ENCODE results near the gene CEP112.
"Not testable (repeated sequence)": the region's sequence is repeated elsewhere in the genome, so short reads cannot be mapped to it uniquely, and the experiment has no call there.

Gene CEP112

DNA sequence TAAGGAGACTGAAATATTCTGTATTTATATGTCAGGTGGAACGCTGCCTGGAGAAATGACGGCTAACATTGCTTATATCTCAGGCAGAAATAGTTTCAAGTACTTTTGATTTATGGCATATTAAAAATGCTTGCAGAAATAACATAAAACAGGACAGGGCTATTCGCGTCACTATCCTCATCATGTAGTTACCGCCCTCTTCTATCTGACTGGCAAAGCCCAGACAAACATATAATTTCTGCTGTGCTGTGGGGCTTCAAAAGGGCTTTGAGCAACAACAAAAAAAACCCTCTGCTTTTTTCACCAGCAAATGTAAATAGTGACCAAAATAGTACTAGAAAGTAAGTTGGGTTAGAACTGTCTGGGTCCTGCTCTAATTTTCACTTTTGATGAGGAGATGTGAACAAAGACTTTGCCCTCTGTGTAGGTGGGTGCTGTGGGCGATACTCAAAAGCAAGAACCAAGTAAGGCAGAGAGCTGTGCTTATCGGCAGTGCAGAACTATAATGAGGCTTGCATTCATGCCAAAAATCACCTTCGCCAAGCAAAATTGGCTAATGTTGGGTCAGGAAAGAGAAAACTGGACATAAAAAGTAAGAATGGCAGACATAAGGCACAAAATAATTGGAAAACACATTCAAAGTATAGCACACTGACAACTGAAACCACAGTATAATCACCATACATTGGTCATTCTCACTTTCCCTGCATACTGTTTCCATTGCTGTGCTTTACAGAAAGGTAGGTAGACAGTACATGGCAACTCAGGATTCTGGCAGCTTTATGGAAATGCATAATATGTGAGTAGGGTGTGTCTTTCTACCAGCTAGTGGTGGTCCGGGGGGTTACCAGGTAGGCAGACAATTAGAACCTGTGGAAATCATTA, 479.3 kb downstream of the CEP112 start:
- DNase-seq, result no peak

DNA sequence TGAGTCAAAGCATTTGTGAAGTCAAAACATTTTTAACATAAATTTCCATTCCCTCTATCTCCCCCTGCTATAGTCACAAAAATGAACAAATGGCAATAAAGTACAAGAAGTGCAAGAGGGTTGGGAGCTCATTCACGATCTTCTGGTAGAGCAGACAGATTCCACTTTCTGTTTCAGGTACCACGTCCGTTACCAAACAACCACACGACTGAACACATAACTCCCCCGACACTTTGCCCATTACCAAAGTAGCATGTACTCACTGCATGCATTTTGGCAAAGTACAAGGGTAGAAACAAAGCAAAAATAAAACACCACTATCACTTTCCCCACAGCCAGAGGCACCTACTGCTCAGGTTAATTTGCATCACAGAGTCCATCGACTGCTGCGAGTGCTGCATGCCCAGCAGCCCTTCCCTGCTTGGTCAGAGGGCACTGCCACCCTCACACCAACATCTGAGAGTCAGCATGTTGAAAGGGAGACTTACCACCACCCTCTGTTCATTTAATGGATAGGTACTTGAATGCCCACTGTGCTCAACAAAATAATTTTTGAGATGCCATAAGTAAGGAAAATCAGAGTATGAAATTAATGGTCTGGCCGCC, 480.2 kb downstream of the CEP112 start:
- DNase-seq, result no peak

DNA sequence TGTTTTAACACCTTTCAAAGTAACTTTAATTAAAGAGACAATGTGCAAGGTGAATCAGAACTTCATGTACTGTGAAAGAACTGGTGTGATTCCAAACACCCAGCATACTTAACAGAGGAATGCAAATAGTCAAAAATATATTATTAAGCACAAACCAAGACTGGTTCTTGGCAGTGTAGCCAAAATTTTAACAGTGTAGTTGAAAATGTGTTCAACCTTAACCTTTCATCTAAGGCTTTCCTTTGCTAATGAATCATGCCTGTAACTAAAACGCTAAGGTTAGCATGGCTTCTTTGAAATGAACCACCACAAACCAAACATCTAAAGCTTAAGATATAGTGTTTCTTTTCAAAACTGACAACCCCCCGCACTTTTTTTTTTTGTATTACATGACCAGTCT, 484.2 kb downstream of the CEP112 start:
- no peak for DNase-seq

DNA sequence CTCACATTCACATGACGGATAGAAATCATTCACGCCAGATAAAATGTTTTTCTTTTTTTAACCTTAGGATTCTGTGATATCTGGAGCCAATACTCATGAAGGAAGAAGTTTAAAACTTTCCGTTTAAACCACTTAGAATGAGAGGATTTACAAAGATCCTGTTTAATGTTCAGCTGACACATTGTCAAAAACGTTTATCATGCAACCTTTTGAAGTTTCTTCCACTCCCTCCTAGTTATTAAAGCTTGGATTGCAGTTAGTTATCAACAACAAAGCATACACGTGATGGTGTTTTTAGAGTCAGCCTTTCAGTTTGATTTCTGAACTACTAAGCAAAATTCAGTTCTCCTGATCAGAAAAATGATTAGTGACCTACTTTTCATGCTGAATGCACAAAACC, 487.2 kb downstream of the CEP112 start:
- DNase-seq, result no peak

GRCh38 chr17:65703891-65704290, 488.0 kb downstream of the CEP112 start:
- no peak for DNase-seq

- no peak for DNase-seq
These were observed 492.5 kb downstream of the CEP112 start for GRCh38 chr17:65699459-65699858.

- no peak for DNase-seq
These were observed 493.4 kb downstream of the CEP112 start for GRCh38 chr17:65698381-65699061.

- DNase-seq, result no peak
These were observed 494.3 kb downstream of the CEP112 start for GRCh38 chr17:65697661-65698060.

- DNase-seq, result no peak
These were observed 495.1 kb downstream of the CEP112 start for GRCh38 chr17:65696739-65697394.

GRCh38 chr17:65694601-65695000, 497.3 kb downstream of the CEP112 start:
- DNase-seq, result no peak

DNA sequence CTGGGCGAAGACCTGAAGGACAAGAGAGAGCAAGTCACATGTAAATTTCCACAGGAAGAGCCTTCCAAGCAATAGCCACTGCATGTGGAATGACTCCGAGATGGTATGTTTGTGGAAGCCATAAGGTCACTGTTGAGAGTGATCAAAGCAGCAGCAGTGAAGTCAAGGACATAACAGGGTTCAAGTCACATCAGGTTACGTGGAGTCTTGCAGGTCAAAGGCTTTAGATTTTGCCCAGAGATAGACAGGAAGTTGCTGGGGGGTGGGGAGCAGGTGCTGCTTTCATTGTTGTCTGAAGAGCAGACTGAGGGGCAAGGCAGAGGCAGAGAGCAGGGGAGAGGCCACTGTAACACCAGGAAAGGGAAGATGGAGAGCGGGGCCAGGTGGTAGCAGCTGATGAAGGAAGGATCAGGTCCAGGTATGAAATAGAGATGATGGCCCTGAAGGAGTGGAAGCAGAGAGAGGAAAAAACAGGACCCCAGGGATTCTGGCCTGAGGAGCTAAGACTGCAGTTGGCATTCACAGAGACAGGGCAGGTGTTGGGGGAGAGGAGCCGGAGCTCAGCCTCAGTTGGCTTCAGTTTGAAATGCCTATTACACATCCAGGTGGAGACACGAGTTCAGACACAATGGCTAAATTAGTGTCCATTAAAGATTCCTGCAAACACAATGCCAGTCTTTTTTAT, 501.2 kb downstream of the CEP112 start:
- no peak for DNase-seq

DNA sequence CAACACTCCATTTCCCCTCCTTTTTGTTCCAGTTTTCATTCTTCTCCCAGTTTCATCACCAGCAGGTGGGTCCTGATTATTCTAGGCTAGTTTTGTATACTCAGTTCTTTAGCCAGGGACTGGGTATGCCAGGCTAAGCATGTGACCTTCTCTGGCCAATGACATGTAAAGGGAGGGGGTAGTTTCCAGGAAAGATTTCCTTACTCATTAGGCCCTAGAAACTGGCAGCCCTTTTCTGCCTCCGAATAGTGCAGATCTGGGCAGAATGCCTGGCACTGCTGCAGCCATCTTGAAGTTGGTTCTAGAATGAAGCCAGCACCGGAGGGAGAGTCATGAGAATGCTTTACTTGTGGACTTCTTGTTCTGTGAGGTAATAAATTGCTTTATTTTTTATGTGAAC, 503.6 kb downstream of the CEP112 start:
- no peak for DNase-seq

DNA sequence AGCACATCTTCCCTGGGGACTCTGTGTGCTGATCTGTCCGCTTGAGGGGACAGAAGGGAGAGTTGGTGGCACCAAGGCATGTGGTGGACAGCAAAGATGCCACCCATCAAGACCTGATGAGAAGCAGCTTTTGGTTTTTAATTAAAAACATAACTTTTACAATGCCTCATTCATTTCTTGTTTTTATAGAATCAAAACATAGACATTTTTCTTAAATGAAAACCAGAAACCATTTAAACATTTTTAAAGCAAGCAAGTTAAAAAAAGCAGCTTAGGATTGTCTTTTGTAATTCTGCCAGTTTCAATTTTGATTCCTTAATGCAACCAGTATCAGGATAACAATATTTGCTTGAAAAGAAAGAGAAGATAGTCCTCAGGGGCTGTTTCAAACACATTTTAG, 506.8 kb downstream of the CEP112 start:
- no peak for DNase-seq

DNA sequence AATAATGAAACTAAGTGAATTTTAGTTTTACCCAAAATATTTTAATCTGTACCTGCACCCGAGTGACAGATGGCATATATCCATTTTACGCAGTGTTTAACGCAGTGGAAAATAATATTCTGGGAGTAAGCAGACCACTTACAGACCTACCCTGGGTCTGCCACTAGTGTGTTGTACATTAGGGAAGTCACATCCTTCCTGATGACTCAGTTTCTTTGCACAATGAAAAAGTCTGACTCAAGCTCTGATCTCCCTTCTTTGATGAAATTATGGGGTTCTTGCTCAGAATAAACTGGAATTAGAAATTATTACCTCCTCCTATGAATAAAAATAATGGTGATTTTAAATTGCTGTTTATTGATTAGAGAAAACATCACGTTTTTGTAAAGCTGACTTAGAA, 507.3 kb downstream of the CEP112 start:
- no peak for DNase-seq

GRCh38 chr17:65683428-65683827, 508.5 kb downstream of the CEP112 start:
- DNase-seq, result no peak

- DNase-seq, result not testable (repeated sequence)
These were observed 510.2 kb downstream of the CEP112 start for GRCh38 chr17:65681763-65682162.

- no peak for DNase-seq
These were observed 512.6 kb downstream of the CEP112 start for GRCh38 chr17:65679165-65679845.

DNA sequence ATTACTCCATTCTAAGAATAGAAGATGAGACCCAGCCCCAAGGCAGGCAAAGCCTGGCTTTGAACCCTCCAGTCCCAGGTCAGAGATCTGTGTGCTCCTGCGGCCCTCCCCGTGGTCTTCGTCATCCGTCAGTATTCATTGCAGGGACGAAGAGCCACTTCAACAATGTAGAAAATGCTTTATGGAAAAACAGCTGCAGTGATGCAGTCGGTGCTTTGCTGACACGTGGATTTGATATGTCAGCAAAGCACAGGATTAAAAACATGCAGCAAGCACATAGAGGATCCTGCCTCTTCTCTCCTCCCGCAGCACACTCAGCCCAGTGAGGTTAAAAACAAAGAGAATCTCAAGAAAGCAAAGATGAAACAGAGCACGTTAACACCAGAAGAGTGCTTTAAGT, 513.4 kb downstream of the CEP112 start:
- no peak for DNase-seq

DNA sequence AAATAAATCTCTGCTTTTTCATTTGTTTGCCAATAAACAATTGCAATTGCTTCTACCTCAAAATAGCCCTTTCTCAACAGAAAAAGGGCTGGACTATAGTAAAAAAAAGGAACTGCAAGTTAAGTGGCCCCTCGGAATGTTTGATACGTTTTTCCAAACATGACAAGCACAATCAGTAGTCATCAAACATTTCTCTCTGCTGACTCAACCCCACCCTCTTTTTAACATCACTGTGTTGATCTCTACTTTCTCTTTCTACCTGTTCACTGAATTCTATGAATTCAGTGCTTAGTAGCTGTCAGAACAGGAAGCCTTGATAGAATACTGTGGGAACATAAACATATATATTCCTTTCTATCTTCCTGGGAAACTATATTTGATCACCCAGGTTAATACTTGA, 514.0 kb downstream of the CEP112 start:
- no peak for DNase-seq

DNA sequence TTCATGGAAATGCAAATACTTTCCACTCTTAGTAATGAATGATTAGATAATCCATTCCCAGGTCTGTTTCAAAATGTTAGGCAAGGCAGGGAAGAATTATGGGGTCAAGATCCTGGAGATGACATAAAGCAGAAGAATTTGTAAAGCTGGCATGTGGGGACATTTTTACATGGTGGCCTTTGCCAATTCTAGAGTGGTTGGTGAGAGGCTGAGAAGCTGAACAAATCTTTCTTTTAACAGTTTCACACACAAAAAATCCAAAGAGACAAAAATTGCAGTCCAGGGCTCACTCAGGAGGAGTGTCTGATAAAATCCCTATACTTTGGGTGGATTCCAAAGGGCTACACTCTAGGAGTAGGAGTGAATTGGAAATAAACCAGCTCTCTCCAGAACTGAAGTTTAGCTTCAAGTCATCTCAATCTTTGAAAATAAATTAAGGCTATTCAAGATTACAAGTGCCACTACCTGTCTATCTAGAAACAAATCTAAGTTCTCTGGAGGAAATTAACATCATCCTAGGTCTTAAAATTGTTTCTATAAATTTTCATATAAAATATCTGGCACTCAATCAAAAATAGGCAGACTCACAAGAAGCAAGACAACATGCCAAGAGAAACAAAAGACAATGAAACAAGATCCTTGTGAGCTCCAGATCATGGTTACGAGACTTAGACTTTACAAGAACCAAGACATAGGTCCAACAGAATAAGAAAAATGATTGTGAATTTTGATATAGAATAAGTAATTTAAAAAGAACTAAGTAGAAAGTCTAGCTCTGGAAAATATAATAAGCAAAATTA, 517.5 kb downstream of the CEP112 start:
- DNase-seq, result no peak

- no peak for DNase-seq
These were observed 521.1 kb downstream of the CEP112 start for GRCh38 chr17:65670667-65671371.
